A673 (cell line): Measurements from ENCODE around the gene MAD2L2. TPM values are rescaled to one million over a fixed set of nuclear protein-coding genes. Genes with fewer than 3 reads are reported as not detected.

Source experiments
- BruUV-seq: library from RNA; stranded (reverse); fragments of 400-500 nt; replicated peaks from 2 replicates; lab custom pipeline; 2021; lab: Mats Ljungman, UMichigan
- CTCF ChIA-PET: fragments of 300-600 bp; sonication (Branson Sonifier 250); formaldehyde crosslinking; loops from one replicate; lab custom pipeline; 2022; ENCODE audit warnings: antibody characterized with exemption; lab: Charles Lee
- POLR2A ChIA-PET: fragments of 300-600 bp; sonication (Branson Sonifier 250); formaldehyde crosslinking; loops from one replicate; lab custom pipeline; 2022; ENCODE audit warnings: antibody characterized with exemption; ENCODE audit not compliant: low non-redundant PET; lab: Charles Lee
- DNase-seq: peaks from one replicate; pipeline ENCODE4 v3.0.0-alpha.2; 2015; ENCODE audit warnings: low spot score
- H3K27ac ChIP-seq: fragments of 200-600 bp; sonication (generic); 2 replicates; pipeline ENCODE4 v1.5.1; 2016; ENCODE audit warnings: mixed run types, low read depth, mild to moderate bottlenecking, mixed read lengths, antibody characterized with exemption, low read length; ENCODE audit not compliant: poor library complexity, severe bottlenecking
- H3K27me3 ChIP-seq: fragments of 200-600 bp; sonication (generic); replicated peaks from 2 replicates; pipeline ENCODE4 v1.6.1; 2017; ENCODE audit warnings: mixed run types, low read depth, mild to moderate bottlenecking, mixed read lengths, antibody characterized with exemption, low read length; ENCODE audit not compliant: insufficient read depth, poor library complexity
- H3K36me3 ChIP-seq: fragments of 200-600 bp; sonication (generic); 2 replicates; pipeline ENCODE4 v1.6.1; 2016; ENCODE audit warnings: mixed run types, mild to moderate bottlenecking, mixed read lengths, antibody characterized with exemption, low read length; ENCODE audit not compliant: insufficient read depth, poor library complexity, severe bottlenecking
- H3K4me1 ChIP-seq: fragments of 200-600 bp; sonication (generic); 2 replicates; pipeline ENCODE4 v1.6.1; 2017; ENCODE audit warnings: mixed run types, mild to moderate bottlenecking, mixed read lengths, antibody characterized with exemption, low read length; ENCODE audit not compliant: insufficient read depth, poor library complexity, severe bottlenecking
- H3K4me3 ChIP-seq: fragments of 200-600 bp; sonication (generic); 2 replicates; pipeline ENCODE4 v1.5.1; 2016; ENCODE audit warnings: low read depth, mixed run types, mild to moderate bottlenecking, mixed read lengths, low read length; ENCODE audit not compliant: poor library complexity, severe bottlenecking
- H3K9me3 ChIP-seq: fragments of 200-600 bp; sonication (generic); 2 replicates; pipeline ENCODE4 v1.6.1; 2016; ENCODE audit warnings: mixed run types, low read depth, mild to moderate bottlenecking, mixed read lengths, antibody characterized with exemption, low read length; ENCODE audit not compliant: poor library complexity, severe bottlenecking
- CTCF ChIP-seq: fragments of 300-800, 200-600 bp; sonication (generic); conservative IDR thresholded peaks from 2 replicates; pipeline ENCODE4 v1.5.1; 2017; ENCODE audit warnings: low read depth, mild to moderate bottlenecking, antibody characterized with exemption, low read length, moderate library complexity, mixed read lengths
- EZH2 ChIP-seq: fragments of 200-600 bp; sonication (generic); IDR thresholded peaks from 2 replicates; pipeline ENCODE4 v1.6.1; 2017; ENCODE audit warnings: borderline replicate concordance, low read depth, mild to moderate bottlenecking, mixed read lengths, antibody characterized with exemption, low read length; ENCODE audit not compliant: poor library complexity, severe bottlenecking
- intact Hi-C: fragments of 100-400 bp; cut with micrococcal nuclease; formaldehyde crosslinking; loops from one replicate; pipeline ENCODE4 v1.10.0; 2022; ENCODE audit not compliant: unreplicated experiment
- total RNA-seq: library from RNA; stranded (reverse); gene quantifications from 2 replicates; pipeline ENCODE4 v1.2.3, GENCODE V29; 2021

MAD2L2 gene
- total RNA-seq, 1 experiment from 2014 or later, result 134 TPM

GRCh38 chr1:11651017-11651416 lies 29.9 kb downstream of the MAD2L2 start:
- ChIA-PET POLR2A (interaction anchor here (0.6 kb wide), 2 partner anchors 123 to 391 kb away, joined by 5 read pairs; no protein-coding TSS in a partner anchor), CTCF (interaction anchor here (0.7 to 1.6 kb wide), 3 partner anchors 13 to 60 kb away, joined by 3 to 23 read pairs (median 7); partner anchors contain the start of gene FBXO6)
- H3K27me3 ChIP-seq, result no peaks in the 10 kb centered on the region
- no peak overlapping the region for H3K27ac ChIP-seq
- H3K36me3 ChIP-seq, result no peaks in the 10 kb centered on the region
- H3K4me1 ChIP-seq, result peaks cover 23% of the 10 kb centered on the region
- no peak for DNase-seq
- intact Hi-C loops, result loop anchor here (2.0 kb wide), 1 partner anchor 68 kb away; no protein-coding TSS in a partner anchor
- no peaks in the 10 kb centered on the region for H3K9me3 ChIP-seq
- TF ChIP-seq CTCF (no peak), EZH2 (no peak)
- no TSS peak for BruUV-seq
- H3K4me3 ChIP-seq, result no peak overlapping the region

- Histone ChIP-seq H3K36me3 (no peaks in the 10 kb centered on the region), H3K9me3 (no peaks in the 10 kb centered on the region), H3K27me3 (no peaks in the 10 kb centered on the region), H3K4me1 (peaks cover 18% of the 10 kb centered on the region), H3K27ac (no peak overlapping the region), H3K4me3 (peak overlapping the region; percentile 17)
- peak; percentile 82 for DNase-seq
- TF ChIP-seq EZH2 (no peak), CTCF (peak; percentile 64)
- BruUV-seq, result no TSS peak
- intact Hi-C loops, result loop anchor here (2.0 kb wide), 1 partner anchor 68 kb away; no protein-coding TSS in a partner anchor
- CTCF ChIA-PET, result interaction anchor here (0.6 to 1.6 kb wide), 4 partner anchors 14 to 546 kb away, joined by 3 to 23 read pairs (median 5); partner anchors contain the start of gene FBXO6
- POLR2A ChIA-PET, result interaction anchor here (0.6 kb wide), 2 partner anchors 123 to 390 kb away, joined by 5 read pairs; no protein-coding TSS in a partner anchor
These were observed 30.5 kb downstream of the MAD2L2 start for GRCh38 chr1:11650331-11650991.

- no peaks in the 10 kb centered on the region for H3K36me3 ChIP-seq
- intact Hi-C loops, result loop anchor here (2.0 kb wide), 1 partner anchor 69 kb away; no protein-coding TSS in a partner anchor
- H3K27me3 ChIP-seq, result no peaks in the 10 kb centered on the region
- TF ChIP-seq CTCF, result no peak
- TF ChIP-seq EZH2, result no peak
- ChIA-PET POLR2A (no interaction called here), CTCF (interaction anchor here (0.6 to 1.6 kb wide), 4 partner anchors 14 to 547 kb away, joined by 3 to 23 read pairs (median 5); partner anchors contain the start of gene FBXO6)
- H3K9me3 ChIP-seq, result no peaks in the 10 kb centered on the region
- peak overlapping the region; percentile 17 for H3K4me3 ChIP-seq
- H3K4me1 ChIP-seq, result peaks cover 15% of the 10 kb centered on the region
- no peak overlapping the region for H3K27ac ChIP-seq
- DNase-seq, result no peak
- BruUV-seq, result no TSS peak
These were observed 31.2 kb downstream of the MAD2L2 start for GRCh38 chr1:11649624-11650330.
